NB4 (cell line): ENCODE measurements around the gene PVALEF.

ENCODE experiments used
- CTCF ChIP-seq: IDR thresholded peaks from one replicate; pipeline ENCODE4 v1.5.1; 2012; ENCODE audit warnings: low read depth, low read length
- MAX ChIP-seq: IDR thresholded peaks from 2 replicates; pipeline ENCODE4 v1.6.1; 2011; ENCODE audit warnings: low read depth, low read length
- MYC ChIP-seq: IDR thresholded peaks from 2 replicates; pipeline ENCODE4 v1.6.1; 2011; ENCODE audit warnings: low read depth, low read length
- POLR2A ChIP-seq: IDR thresholded peaks from 2 replicates; pipeline ENCODE4 v1.6.1; 2011; ENCODE audit warnings: mild to moderate bottlenecking; ENCODE audit not compliant: insufficient read length; ENCODE audit errors: extremely low read depth

GRCh38 chr17:81192386-81193050 lies 27.2 kb downstream of the PVALEF start:
- no peak for TF ChIP-seq MYC
- no peak for TF ChIP-seq CTCF
- no peak for TF ChIP-seq MAX
- no peak for TF ChIP-seq POLR2A
